Measurements from ENCODE around the gene LIN54.

GRCh38 chr4:82939414-82939813 is 71.2 kb downstream of the LIN54 start:
- TF ChIP-seq, protein P1, sequence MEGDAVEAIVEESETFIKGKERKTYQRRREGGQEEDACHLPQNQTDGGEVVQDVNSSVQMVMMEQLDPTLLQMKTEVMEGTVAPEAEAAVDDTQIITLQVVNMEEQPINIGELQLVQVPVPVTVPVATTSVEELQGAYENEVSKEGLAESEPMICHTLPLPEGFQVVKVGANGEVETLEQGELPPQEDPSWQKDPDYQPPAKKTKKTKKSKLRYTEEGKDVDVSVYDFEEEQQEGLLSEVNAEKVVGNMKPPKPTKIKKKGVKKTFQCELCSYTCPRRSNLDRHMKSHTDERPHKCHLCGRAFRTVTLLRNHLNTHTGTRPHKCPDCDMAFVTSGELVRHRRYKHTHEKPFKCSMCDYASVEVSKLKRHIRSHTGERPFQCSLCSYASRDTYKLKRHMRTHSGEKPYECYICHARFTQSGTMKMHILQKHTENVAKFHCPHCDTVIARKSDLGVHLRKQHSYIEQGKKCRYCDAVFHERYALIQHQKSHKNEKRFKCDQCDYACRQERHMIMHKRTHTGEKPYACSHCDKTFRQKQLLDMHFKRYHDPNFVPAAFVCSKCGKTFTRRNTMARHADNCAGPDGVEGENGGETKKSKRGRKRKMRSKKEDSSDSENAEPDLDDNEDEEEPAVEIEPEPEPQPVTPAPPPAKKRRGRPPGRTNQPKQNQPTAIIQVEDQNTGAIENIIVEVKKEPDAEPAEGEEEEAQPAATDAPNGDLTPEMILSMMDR (conservative IDR thresholded peaks at IDR 0.05): no peak
- TF ChIP-seq ZFX (IDR thresholded peaks at IDR 0.05): no peak

All from C4-2B (cell line).